ENCODE results near the gene ZNF853. TPM values are rescaled to one million over a fixed set of nuclear protein-coding genes. Genes with fewer than 3 reads are reported as not detected.

Gene ZNF853
- 1 to 10 TPM in 1 of 2 donors, under 1 TPM in 1; 0.91 to 2.2 TPM for total RNA-seq

GRCh38 chr7:6614953-6615722 is at the start of gene ZNF853:
Gene ZNF853, plus strand, starts transcription at chr7:6615610. Its CDS starts 565 bp downstream, at chr7:6616175.
- Histone ChIP-seq H3K27ac (no peak within 1 kb of the TSS), H3K36me3 (no peaks in the 10 kb centered on the region), H3K9me3 (no peaks in the 10 kb centered on the region), H3K9ac (ENCODE audit: low read depth in 2 of 2, low read length in 2 of 2) (peak within 1 kb of the TSS; percentile 54 to 58), H3K27me3 (peaks cover 17% of the 10 kb centered on the region), H3K4me1 (no peaks in the 10 kb centered on the region), H3K4me3 (peak within 1 kb of the TSS; percentile 43)
- TF ChIP-seq CTCF (IDR thresholded peaks at IDR 0.05), result no peak
- intact Hi-C loops (cut with DNase I), result no loop called here
- no peak for DNase-seq

GRCh38 chr7:6565655-6566054 is 49.8 kb upstream of the ZNF853 start:
- Histone ChIP-seq H3K9ac (ENCODE audit: low read depth in 2 of 2, low read length in 2 of 2) (no peak overlapping the region), H3K9me3 (no peaks in the 10 kb centered on the region), H3K4me3 (no peak overlapping the region), H3K36me3 (no peaks in the 10 kb centered on the region), H3K4me1 (no peaks in the 10 kb centered on the region), H3K27ac (no peak overlapping the region), H3K27me3 (no peaks in the 10 kb centered on the region)
- no peak for TF ChIP-seq CTCF (IDR thresholded peaks at IDR 0.05)
- intact Hi-C loops (cut with DNase I), result no loop called here
- DNase-seq, result no peak

GRCh38 chr7:6567886-6568285 is 47.5 kb upstream of the ZNF853 start:
- TF ChIP-seq CTCF (IDR thresholded peaks at IDR 0.05), result no peak
- no peaks in the 10 kb centered on the region for H3K4me1 ChIP-seq
- DNase-seq, result no peak
- no peaks in the 10 kb centered on the region for H3K36me3 ChIP-seq
- no peaks in the 10 kb centered on the region for H3K27me3 ChIP-seq
- H3K27ac ChIP-seq, result no peak overlapping the region
- intact Hi-C loops (cut with DNase I), result no loop called here
- H3K4me3 ChIP-seq, result no peak overlapping the region
- H3K9me3 ChIP-seq, result no peaks in the 10 kb centered on the region
- no peak overlapping the region for H3K9ac ChIP-seq (ENCODE audit: low read depth in 2 of 2, low read length in 2 of 2)

- DNase-seq, result no peak
- H3K9ac ChIP-seq (ENCODE audit: low read depth in 2 of 2, low read length in 2 of 2), result no peak overlapping the region
- H3K4me1 ChIP-seq, result no peaks in the 10 kb centered on the region
- no peaks in the 10 kb centered on the region for H3K27me3 ChIP-seq
- H3K36me3 ChIP-seq, result no peaks in the 10 kb centered on the region
- no peaks in the 10 kb centered on the region for H3K9me3 ChIP-seq
- no peak for TF ChIP-seq CTCF (IDR thresholded peaks at IDR 0.05)
- no peak overlapping the region for H3K27ac ChIP-seq
- intact Hi-C loops (cut with DNase I), result no loop called here
- H3K4me3 ChIP-seq, result no peak overlapping the region
Observed at GRCh38 chr7:6571160-6571779, 44.1 kb upstream of the ZNF853 start.

- H3K9ac ChIP-seq (ENCODE audit: low read depth in 2 of 2, low read length in 2 of 2), result no peak overlapping the region
- no peaks in the 10 kb centered on the region for H3K4me1 ChIP-seq
- no peaks in the 10 kb centered on the region for H3K36me3 ChIP-seq
- intact Hi-C loops (cut with DNase I), result no loop called here
- H3K27me3 ChIP-seq, result no peaks in the 10 kb centered on the region
- no peak for TF ChIP-seq CTCF (IDR thresholded peaks at IDR 0.05)
- no peak overlapping the region for H3K27ac ChIP-seq
- DNase-seq, result no peak
- H3K9me3 ChIP-seq, result no peaks in the 10 kb centered on the region
- no peak overlapping the region for H3K4me3 ChIP-seq
Observed at GRCh38 chr7:6575281-6576023, 40.0 kb upstream of the ZNF853 start.
